ENCODE measurements around the gene PDZD2. TPM values are rescaled to one million over a fixed set of nuclear protein-coding genes. Genes with fewer than 3 reads are reported as not detected.

PDZD2 gene
- total RNA-seq, 1 donor from 2014 or later: 6.7 TPM

DNA sequence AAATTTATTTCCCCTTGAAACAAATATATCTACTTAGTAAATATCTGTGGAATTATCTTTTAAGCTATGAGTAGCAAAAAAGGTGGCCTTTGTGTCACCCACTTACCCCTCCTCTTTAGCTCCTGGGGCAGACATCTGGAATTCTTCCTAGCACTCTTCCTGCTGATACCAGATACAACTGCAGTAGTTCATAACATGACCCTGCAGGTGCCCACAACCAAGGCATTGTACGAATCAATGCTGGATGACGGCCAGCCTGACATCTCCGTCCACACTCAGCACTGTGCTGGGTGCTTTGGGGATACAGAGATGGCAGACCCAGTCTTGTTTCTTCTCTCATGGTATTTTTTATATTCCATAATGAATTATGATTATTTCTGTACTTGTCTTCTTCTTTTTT is 382.8 kb downstream of the PDZD2 start:
- no peak overlapping the region for H3K4me3 ChIP-seq (ENCODE audit: low read depth, low read length)
- H3K36me3 ChIP-seq (ENCODE audit: control insufficient read depth, insufficient read depth, low read length): no peaks in the 10 kb centered on the region
- TF ChIP-seq, protein P1, sequence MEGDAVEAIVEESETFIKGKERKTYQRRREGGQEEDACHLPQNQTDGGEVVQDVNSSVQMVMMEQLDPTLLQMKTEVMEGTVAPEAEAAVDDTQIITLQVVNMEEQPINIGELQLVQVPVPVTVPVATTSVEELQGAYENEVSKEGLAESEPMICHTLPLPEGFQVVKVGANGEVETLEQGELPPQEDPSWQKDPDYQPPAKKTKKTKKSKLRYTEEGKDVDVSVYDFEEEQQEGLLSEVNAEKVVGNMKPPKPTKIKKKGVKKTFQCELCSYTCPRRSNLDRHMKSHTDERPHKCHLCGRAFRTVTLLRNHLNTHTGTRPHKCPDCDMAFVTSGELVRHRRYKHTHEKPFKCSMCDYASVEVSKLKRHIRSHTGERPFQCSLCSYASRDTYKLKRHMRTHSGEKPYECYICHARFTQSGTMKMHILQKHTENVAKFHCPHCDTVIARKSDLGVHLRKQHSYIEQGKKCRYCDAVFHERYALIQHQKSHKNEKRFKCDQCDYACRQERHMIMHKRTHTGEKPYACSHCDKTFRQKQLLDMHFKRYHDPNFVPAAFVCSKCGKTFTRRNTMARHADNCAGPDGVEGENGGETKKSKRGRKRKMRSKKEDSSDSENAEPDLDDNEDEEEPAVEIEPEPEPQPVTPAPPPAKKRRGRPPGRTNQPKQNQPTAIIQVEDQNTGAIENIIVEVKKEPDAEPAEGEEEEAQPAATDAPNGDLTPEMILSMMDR (IDR thresholded peaks at IDR 0.05; ENCODE audit: insufficient read depth, low read length, poor library complexity, severe bottlenecking): no peak
- no peak for DNase-seq (ENCODE audit: low read depth)
- no peaks in the 10 kb centered on the region for H3K27me3 ChIP-seq (ENCODE audit: control insufficient read depth, insufficient read depth, low read length)

GRCh38 chr5:32022638-32023037 is 383.7 kb downstream of the PDZD2 start:
- DNase-seq (ENCODE audit: low read depth): no peak
- Histone ChIP-seq H3K27me3 (ENCODE audit: control insufficient read depth, insufficient read depth, low read length) (no peaks in the 10 kb centered on the region), H3K4me3 (ENCODE audit: low read depth, low read length) (no peak overlapping the region), H3K36me3 (ENCODE audit: control insufficient read depth, insufficient read depth, low read length) (no peaks in the 10 kb centered on the region)
- TF ChIP-seq, protein P1 (IDR thresholded peaks at IDR 0.05; ENCODE audit: insufficient read depth, low read length, poor library complexity, severe bottlenecking): no peak

- Histone ChIP-seq H3K27me3 (ENCODE audit: control insufficient read depth, insufficient read depth, low read length) (no peaks in the 10 kb centered on the region), H3K4me3 (ENCODE audit: low read depth, low read length) (no peak overlapping the region), H3K36me3 (ENCODE audit: control insufficient read depth, insufficient read depth, low read length) (no peaks in the 10 kb centered on the region)
- TF ChIP-seq, protein P1 (IDR thresholded peaks at IDR 0.05; ENCODE audit: insufficient read depth, low read length, poor library complexity, severe bottlenecking): no peak
- DNase-seq (ENCODE audit: low read depth): no peak
Observed at GRCh38 chr5:32023816-32024215, 384.9 kb downstream of the PDZD2 start.

DNA sequence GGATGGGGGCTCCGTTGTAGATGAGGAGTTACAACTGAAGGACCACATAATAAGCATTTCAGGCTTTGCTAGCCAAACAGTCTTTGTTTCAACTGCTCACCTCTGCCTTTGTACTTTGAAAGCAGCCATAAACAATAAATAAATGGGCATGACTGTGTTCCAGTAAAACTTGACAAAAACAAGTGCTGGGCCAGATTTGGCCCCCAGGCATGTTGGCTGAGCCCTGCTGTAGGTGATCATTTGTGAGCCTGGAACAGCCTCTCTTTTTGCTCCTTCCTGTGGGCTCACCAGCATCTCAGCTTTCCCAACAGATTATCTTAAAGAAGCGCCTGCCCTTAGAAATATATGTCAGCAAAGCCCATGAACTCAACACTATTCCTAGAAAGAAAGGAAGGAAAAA is 385.8 kb downstream of the PDZD2 start:
- DNase-seq (ENCODE audit: low read depth): no peak
- Histone ChIP-seq H3K4me3 (ENCODE audit: low read depth, low read length) (no peak overlapping the region), H3K36me3 (ENCODE audit: control insufficient read depth, insufficient read depth, low read length) (no peaks in the 10 kb centered on the region), H3K27me3 (ENCODE audit: control insufficient read depth, insufficient read depth, low read length) (no peaks in the 10 kb centered on the region)
- TF ChIP-seq, protein P1 (IDR thresholded peaks at IDR 0.05; ENCODE audit: insufficient read depth, low read length, poor library complexity, severe bottlenecking): no peak

- Histone ChIP-seq H3K36me3 (ENCODE audit: control insufficient read depth, insufficient read depth, low read length) (no peaks in the 10 kb centered on the region), H3K27me3 (ENCODE audit: control insufficient read depth, insufficient read depth, low read length) (no peaks in the 10 kb centered on the region), H3K4me3 (ENCODE audit: low read depth, low read length) (no peak overlapping the region)
- no peak for DNase-seq (ENCODE audit: low read depth)
- TF ChIP-seq, protein P1 (IDR thresholded peaks at IDR 0.05; ENCODE audit: insufficient read depth, low read length, poor library complexity, severe bottlenecking): no peak
Observed at GRCh38 chr5:32027093-32027716, 388.3 kb downstream of the PDZD2 start.

Data from kidney epithelial cell (primary cell).